GM21423 (cell line): ENCODE data around the gene ATAD5.
"Not testable (repeated sequence)": the region's sequence is repeated elsewhere in the genome, so short reads cannot be mapped to it uniquely, and the experiment has no call there.

Experiments used
- ATAC-seq: cut with Tn5 transposase; IDR thresholded peaks from one replicate; pipeline ENCODE4 v1.9.1; 2021; ENCODE audit warnings: mild to moderate bottlenecking, moderate library complexity; ENCODE audit not compliant: unreplicated experiment

The ATAD5 gene, protein sequence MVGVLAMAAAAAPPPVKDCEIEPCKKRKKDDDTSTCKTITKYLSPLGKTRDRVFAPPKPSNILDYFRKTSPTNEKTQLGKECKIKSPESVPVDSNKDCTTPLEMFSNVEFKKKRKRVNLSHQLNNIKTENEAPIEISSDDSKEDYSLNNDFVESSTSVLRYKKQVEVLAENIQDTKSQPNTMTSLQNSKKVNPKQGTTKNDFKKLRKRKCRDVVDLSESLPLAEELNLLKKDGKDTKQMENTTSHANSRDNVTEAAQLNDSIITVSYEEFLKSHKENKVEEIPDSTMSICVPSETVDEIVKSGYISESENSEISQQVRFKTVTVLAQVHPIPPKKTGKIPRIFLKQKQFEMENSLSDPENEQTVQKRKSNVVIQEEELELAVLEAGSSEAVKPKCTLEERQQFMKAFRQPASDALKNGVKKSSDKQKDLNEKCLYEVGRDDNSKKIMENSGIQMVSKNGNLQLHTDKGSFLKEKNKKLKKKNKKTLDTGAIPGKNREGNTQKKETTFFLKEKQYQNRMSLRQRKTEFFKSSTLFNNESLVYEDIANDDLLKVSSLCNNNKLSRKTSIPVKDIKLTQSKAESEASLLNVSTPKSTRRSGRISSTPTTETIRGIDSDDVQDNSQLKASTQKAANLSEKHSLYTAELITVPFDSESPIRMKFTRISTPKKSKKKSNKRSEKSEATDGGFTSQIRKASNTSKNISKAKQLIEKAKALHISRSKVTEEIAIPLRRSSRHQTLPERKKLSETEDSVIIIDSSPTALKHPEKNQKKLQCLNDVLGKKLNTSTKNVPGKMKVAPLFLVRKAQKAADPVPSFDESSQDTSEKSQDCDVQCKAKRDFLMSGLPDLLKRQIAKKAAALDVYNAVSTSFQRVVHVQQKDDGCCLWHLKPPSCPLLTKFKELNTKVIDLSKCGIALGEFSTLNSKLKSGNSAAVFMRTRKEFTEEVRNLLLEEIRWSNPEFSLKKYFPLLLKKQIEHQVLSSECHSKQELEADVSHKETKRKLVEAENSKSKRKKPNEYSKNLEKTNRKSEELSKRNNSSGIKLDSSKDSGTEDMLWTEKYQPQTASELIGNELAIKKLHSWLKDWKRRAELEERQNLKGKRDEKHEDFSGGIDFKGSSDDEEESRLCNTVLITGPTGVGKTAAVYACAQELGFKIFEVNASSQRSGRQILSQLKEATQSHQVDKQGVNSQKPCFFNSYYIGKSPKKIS (N-terminal part only)

DNA sequence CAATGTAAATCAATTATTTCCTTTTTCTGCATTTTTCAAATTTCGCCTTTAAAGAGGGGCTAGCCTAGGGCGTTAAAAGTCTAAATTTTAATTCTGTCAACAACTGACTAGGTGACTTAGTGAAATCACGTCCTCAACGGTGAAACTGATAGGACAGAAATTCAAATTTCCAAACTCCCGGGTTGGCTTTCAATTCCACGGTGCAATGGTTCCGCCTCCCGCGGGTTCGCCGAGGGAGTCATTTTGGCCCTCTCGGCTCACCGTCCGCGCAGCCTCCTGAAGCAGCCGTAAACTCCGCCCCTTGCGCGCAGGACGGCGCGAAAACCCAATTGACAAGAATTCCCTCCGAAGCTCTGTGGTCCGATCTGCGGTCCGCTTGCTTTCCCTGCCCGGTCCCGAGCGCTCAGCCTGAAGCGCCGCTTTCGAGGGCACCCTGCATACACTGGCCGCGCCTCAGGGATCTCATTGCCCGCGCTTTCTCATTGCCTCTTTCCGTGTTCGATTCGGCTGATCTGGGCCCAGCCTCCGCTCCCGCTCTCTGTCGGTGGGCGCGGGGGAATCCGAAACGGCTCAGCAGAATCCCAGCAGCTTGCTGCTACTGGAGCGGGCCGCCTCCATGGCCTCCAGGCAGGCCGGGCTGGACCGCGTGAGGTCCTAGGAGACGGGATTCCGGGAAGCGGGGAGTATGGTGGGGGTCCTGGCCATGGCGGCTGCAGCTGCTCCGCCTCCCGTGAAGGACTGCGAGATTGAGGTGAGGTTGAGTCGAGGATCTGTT is at the start of gene ATAD5:
Gene ATAD5, plus strand, starts transcription at position 304 of the 775 bp plus-strand sequence. Its CDS starts 382 bp downstream, at position 686.
- ATAC-seq, result peak; percentile 80

DNA sequence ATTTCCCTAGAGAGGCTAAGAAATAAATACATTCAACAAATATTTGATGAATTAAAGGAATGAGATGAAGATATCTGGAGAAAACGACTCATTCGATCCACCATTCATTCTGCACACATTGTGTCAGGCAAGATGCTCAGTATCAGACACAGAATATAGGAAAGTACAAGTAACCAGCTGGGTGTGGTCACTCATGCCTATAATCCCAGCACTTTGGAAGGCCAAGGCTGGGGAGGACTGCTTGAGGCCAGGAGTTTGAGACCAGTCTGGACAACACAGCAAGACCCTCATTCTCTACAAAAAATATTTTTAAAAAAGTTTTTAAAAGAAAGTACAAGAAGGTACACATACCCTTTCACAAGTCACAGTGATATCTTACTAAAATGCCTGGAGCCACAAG is 49.6 kb upstream of the ATAD5 start:
- ATAC-seq, result no peak

DNA sequence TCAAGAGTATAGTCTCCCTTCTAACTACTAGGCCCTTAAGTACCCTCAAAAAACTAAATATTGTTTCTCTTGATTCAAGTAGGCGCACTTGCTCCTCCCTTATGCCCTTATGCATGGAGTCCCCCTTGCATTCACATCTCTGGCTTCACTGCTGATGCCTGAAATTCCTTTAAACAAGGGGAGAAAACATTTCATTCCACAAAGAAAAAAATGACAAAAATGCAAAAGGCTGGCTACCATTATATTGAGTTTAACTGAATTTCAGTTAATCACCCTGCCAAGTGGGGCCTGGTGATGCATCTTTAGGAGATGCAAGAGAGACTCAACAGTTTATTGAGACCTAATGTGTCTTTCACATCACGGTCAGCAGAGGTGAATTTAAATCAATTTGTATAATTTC is 42.8 kb upstream of the ATAD5 start:
- no peak for ATAC-seq

DNA sequence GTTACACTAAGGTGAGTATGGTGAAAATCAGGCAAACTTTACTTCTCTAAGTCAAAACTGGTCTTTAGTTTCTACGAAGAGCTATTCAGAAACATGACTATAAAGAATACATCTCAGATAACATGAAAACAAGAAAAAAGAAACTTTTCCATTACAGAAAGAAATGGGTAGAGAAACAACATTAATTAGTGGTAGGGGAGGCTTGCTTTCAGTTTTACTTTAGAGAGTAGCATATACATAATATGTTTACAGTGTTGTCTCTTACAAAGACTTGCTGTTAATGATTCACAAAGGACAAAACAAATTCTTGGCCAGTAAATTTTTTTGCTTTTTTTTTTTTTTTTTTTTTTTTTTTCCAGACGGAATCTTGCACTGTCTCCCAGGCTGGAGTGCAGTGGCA is 41.5 kb upstream of the ATAD5 start:
- no peak for ATAC-seq

DNA sequence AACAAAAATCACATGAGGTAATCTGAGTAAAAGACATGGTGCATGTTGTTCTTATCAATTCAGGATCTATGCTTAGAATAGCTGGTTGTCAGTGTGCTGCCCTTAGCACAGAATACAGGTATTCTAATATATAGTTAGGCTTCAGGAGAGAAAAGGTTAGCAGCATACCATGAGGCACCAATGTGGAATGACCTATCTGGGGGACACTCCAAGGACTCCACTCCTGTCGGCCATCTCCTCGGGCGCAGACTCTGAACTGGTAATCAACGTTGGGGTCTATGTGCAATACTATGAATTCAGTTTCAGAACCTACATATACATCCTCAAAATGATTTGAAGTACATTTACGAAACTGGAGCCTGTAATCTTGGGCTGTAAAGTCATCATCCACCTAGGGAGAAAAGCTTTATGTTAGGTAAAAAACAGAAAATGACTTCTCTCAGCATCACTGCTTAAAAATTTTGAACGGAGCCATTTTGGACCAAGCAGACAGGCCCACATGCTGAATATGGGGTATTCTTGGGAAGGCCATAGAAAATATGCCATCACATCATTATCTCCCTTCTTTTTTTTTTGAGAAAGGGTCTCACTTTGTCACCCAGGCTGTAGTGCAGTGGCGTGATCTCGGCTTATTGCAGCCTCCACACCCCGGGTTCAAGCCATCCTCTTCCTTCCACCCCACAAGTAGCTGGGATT is 38.3 kb upstream of the ATAD5 start:
- ATAC-seq, result no peak

DNA sequence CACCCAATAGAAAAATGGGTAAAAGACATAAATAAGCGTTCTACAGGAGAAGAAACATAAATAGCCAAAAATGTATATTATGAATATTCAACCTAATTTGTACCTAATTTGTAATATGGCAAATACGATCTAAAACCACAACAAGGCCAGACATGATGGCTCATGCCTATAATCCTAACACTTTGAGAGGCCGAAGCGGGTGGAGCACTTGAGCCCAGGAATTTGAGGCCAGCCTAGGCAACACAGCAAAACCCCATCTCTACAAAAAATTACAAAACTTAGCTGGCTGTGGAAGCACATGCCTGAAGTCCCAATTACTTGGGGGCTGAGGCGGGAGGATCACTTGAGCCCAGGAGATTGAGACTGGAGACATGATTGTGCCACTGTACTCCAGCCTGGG is 37.4 kb upstream of the ATAD5 start:
- ATAC-seq, result no peak

DNA sequence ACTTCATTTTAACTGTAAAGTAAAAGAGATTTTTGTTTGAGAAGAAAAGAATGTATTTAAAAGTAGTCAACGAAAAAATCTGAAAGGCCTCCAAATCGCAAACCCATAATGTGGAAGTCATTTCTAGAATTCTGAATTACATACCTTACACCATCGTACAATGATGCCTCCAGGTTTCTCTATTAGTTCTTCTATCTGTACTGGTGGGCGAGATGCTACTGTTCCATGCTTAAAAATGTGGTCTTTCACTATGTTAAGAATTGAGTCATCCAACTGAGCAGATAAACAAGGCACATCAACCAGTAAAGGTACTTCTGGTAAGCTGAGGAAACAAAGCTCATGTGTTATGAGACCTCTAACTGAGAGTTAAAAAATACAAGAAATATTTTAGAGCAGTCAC is 35.8 kb upstream of the ATAD5 start:
- no peak for ATAC-seq

DNA sequence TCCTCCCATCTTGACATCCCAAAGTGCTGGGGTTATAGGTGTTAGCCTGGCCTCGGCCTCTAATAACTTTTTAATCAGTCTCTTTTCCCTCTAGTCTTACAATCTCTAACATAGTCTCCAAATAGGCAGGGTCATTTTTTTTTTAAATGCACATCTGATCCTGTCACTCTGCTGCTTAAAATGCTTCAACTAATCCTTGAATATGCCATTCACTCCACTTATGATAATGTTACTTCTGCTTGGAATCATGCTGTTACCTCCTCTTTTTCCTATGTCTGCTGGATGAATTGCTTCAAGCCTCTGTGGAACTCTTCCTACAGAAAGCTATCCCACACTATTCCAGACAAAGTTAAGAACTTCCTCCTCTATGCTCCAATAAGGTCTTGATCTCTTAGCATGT is 30.1 kb upstream of the ATAD5 start:
- ATAC-seq, result no peak

DNA sequence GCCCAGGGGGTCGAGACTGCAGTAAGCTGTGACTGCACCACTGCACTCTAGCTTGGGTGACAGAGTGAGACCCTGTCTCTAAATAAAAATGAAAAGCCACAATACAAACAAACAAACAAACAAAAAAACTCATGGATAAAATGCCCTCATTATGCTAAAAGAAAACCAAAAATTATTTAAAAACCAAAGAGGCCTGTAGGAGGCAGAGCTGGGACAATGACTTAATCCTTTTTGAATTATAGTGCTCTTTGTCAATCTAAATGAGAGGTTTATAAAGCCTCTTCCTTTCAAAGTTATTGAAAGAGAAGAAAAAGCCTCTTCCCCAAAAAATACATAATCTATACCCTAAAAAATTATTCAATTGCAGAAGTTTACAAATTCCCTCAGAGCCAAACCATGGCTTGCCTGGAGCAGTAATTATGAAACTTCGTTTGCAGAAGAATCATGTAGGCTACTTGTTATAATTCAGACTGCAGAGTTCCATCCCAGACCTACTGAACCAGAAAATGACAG is 25.8 kb upstream of the ATAD5 start:
- no peak for ATAC-seq

DNA sequence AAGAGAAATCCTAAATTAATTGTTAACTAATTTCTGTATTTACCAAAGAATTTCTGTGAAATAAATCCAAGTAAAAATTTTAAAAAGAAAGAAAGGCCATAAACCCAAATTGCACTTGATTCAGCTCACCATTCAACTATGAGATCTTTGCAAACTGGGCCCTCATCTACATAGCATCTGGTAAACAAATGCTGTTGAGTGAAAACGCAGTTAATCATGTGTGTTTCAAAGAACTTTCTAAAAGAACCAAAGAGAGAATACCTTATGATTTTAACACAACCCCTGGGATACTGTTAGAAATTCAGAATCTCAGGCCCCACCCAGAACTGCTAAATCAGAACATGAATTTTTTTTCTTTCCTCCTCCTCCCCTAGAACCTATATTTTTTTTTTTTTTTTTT is 23.9 kb upstream of the ATAD5 start:
- no peak for ATAC-seq

DNA sequence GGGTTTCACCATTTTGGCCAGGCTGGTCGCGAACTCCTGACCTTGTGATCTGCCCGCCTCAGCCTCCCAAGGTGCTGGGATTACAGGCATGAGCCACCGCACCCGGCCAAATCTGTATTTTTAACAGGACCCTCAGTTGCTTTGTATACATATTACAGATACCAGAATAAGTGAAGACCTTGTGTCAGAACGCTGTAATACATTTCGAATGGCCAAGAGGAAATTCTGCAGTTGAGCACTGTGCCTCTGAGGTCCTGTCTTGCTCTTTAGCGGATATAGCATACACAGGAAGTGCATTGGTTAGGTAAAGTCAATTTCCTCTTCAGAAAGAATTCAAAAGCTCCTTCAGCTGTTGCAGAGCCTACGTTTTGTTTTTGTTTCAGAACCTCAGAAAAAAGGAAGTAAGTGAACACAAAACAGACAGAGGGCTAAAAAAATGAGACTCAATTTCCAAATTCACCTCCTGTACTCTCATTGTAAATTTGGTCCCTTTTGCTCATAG is 22.9 kb upstream of the ATAD5 start:
- ATAC-seq, result peak; percentile 92

DNA sequence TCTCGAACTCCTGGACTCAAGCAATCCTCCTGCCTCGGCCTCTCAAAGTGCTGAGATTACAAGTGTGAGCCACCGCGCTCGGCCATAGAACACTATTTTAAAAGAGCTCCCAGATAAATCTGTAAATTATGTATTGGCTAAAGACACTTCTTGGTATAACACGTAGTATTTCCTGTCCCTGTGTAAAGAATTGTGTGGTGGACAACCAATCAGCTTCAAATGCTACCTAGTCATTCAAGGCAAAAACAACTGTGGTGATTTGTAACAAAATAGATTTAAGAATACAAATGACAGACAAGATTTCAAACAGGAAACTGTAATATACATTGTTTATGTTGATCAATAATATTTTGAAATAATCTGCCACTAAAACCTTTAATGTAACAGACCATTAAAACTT is 21.9 kb upstream of the ATAD5 start:
- no peak for ATAC-seq

DNA sequence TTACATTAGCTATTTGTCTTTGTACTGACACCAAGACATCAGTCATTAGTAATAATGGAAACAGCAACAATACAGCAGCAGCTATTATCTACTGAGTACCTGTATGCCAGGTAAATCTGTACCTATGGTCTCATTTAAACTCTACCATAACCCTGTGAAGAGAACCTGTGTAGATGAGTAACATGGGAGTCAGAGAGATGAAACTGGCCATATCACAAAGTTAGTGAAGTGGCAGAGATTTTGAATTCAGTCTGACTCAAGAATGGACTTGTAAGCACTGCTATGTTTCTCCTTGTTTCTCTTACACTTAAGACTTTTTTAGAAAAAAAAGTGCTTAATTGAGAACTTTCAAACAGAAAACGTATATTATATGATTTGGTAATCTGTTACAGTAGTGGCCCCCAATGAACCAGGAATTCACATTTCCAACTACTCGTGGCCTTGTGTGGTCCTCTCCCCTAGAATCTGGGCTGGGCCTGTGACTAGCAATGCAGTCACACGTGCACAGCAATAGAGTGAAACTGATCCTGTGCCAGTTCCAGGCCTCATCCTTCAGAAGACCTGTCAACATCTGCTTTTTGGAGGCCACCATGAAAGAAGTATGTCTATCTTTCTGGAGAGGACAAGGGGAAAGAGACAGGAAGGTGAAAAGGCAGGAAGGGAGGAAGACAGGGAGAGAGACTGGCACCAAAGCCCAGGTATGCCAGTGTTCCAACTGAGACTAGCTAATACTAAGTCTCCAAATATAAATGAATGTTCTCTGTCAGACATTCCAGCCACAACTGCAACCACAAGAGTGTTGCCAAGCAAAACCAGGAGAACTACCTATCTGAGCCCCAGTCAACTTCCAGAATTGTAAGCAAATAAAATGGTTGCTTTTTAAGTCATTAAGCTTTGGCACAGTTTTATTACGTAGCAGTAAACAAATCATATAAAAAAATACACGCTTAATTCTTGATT is 19.3 kb upstream of the ATAD5 start:
- no peak for ATAC-seq

DNA sequence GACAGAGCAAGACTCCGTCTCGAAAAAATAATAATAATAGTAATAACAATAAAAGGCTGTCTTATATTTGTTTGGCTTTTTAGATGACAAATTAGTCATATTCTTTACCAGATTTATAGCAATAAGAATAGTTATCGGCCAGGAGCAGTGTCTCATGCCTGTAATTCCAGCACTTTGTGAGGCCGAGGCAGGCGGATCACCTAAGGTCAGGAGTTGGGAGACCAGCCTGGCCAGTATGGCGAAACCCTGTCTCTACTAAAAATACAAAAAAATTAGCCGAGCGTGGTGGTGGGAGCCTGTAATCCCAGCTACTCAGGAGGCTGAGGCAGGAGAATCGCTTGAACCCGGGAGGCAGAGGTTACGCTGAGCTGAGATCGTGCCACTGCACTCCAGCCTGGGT is 17.5 kb upstream of the ATAD5 start:
- ATAC-seq, result not testable (repeated sequence)

DNA sequence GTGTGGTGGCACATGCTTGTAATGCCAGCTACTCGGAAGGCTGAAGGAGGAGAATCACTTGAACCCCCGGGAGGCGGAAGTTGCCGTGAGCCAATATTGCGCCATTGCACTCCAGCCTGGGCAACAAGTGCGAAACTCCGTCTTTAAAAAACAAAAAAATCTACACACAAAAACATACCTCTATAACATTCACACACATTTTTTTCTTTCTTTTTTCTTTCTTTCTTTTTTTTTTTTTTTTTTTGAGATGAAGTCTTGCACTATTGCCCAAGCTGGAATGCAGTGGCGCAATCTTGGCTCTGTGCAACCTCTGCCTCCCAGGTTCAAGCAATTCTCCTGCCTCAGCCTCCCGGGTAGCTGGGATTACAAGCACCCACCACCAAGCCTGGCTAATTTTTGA is 16.9 kb upstream of the ATAD5 start:
- not testable (repeated sequence) for ATAC-seq

DNA sequence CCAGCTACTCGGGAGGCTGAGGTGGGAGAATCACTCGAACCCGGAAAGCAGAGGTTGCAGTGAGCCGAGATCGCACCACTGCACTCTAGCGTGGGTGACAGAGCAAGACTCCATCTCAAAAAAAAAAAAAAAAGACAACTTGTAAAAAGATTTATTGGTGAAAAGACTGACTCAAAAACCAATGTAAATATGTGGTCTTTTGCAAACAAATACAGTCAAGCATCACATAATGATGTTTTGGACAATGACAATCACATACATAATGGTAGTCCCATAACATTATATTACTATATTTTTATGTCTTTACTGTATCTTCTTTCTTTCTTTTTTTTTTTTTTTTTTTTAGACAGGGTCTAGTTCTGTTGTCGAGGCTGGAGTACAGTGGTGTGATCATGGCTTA is 15.6 kb upstream of the ATAD5 start:
- ATAC-seq, result no peak

DNA sequence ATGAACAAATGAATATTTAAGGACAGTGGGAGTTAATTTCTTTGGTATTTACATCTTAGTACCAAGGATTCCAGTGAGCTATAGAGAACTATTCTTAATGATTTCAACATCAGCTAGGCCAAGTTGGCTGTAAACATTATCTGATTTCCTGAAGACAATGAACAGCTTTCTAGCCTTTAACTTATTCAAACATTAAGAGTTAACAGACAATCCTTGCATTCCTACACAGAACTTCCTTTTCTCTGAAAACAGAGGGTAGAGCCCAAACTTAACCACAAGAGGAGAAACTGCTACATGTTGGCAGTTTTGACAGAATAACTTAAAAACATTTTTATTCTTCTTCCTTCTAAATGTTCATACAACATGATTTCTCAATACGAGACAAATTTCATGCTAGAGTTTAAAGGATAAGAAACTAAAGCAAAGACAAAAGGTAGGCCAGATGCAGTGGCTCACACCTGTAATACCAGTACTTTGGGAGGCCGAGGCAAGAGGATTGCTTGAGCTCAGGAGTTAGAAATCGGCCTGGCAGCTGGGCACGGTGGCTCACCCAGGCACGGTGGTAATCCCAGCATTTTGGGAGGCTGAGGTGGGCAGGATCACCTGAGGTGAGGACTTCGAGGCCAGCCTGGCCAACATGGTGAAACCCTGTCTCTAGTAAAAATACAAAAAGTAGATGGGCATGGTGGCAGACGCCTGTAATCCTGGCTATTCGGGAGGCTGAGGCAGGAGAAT is 11.6 kb upstream of the ATAD5 start:
- ATAC-seq, result no peak
